Suprapubic skin (tissue), 4 donors: ENCODE data around the gene STARD13. TPM values are rescaled to one million over a fixed set of nuclear protein-coding genes. Genes with fewer than 3 reads are reported as not detected.

ENCODE experiments used
- DNase-seq, 2 donors: peaks; one replicate each; pipeline ENCODE4 v3.0.0-alpha.2; 2019; ENCODE audit warnings: low spot score in 2 of 2
- H3K27ac ChIP-seq: fragments of 200-600 bp; sonication (generic); one replicate; pipeline ENCODE4 v1.5.1; 2019
- H3K27me3 ChIP-seq: fragments of 200-600 bp; sonication (generic); one replicate; pipeline ENCODE4 v1.5.1; 2019
- H3K36me3 ChIP-seq: fragments of 200-600 bp; sonication (generic); one replicate; pipeline ENCODE4 v1.5.1; 2019
- H3K4me1 ChIP-seq: fragments of 200-600 bp; sonication (generic); one replicate; pipeline ENCODE4 v1.5.1; 2019
- H3K4me3 ChIP-seq: fragments of 200-600 bp; sonication (generic); one replicate; pipeline ENCODE4 v1.5.1; 2019; ENCODE audit warnings: mild to moderate bottlenecking
- H3K9me3 ChIP-seq: fragments of 200-600 bp; sonication (generic); one replicate; pipeline ENCODE4 v1.5.1; 2019
- CTCF ChIP-seq, 2 donors: fragments of 200-600 bp in 1 of 2; fragments of 450-650 bp in 1 of 2; sonication (generic) in 1 of 2; IDR thresholded peaks; one replicate each; pipeline ENCODE4 v1.5.1; 2016 to 2019; ENCODE audit warnings: antibody characterized with exemption in 2 of 2, mild to moderate bottlenecking in 1 of 2, moderate library complexity in 1 of 2
- EP300 ChIP-seq: sonication (generic); formaldehyde crosslinking; IDR thresholded peaks from one replicate; pipeline ENCODE4 v1.6.1; 2017; ENCODE audit warnings: antibody characterized with exemption
- POLR2A ChIP-seq, 2 donors: fragments of 450-650 bp; IDR thresholded peaks; one replicate each; pipeline ENCODE4 v1.6.1; 2017; ENCODE audit warnings: antibody characterized with exemption in 2 of 2, mild to moderate bottlenecking in 2 of 2, moderate library complexity in 2 of 2
- POLR2AphosphoS5 ChIP-seq, 3 donors: sonication (generic); formaldehyde crosslinking; IDR thresholded peaks; one replicate each; pipeline ENCODE4 v1.6.1; 2017; ENCODE audit warnings: antibody characterized with exemption in 3 of 3
- WGBS: methylation state at CpG from one replicate; pipeline ENCODE4 v1.1.5; 2018; 5-methylcytosine and 5-hydroxymethylcytosine counted together
- total RNA-seq, 4 donors: library from RNA; depleted of rRNA; stranded (reverse); fragments of >200 nt; gene quantifications; one replicate each; pipeline ENCODE4 v1.1.0, GENCODE V29; 2016

Gene STARD13
- total RNA-seq, 4 donors from 2014 or later, result 7.9 to 31.4 (median 15.9) TPM

DNA sequence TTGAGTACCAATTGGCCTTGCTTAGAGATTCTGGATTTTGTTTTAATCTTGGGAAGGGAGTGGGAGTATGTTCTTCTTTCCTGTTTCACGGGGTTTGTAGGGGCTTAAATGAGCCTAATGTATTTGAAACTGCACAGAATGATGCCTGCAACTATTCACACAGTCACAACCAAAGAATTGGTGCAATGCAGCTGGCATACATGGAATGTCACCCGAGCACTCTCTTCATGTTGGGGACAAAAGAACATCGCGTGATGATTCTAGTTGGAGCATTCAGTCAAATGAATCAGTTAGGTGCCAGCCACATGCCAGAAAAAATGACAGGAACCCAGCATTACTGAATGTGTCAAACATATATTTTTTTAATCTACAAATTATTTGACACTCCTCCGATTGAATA, 22.1 kb downstream of the STARD13 start:
- no peaks in the 10 kb centered on the region for H3K27me3 ChIP-seq
- H3K36me3 ChIP-seq, result no peaks in the 10 kb centered on the region
- DNase-seq, result no peak
- H3K9me3 ChIP-seq, result no peaks in the 10 kb centered on the region
- H3K4me1 ChIP-seq, result peaks cover 44% of the 10 kb centered on the region
- H3K27ac ChIP-seq, result no peak overlapping the region
- H3K4me3 ChIP-seq, result no peak overlapping the region
- 88% methylated on average over 5 of the region's 5 CpGs for WGBS
- TF ChIP-seq CTCF (IDR thresholded peaks at IDR 0.05) (no peak), EP300 (no peak), POLR2A (IDR thresholded peaks at IDR 0.05) (no peak), POLR2AphosphoS5 (IDR thresholded peaks at IDR 0.05) (no peak)

- H3K27ac ChIP-seq, result no peak overlapping the region
- 68% methylated on average over 2 of the region's 2 CpGs for WGBS
- TF ChIP-seq POLR2A (IDR thresholded peaks at IDR 0.05), result no peak
- no peak for TF ChIP-seq CTCF (IDR thresholded peaks at IDR 0.05)
- no peak for TF ChIP-seq EP300
- no peak for TF ChIP-seq POLR2AphosphoS5 (IDR thresholded peaks at IDR 0.05)
- H3K4me3 ChIP-seq, result no peak overlapping the region
- H3K9me3 ChIP-seq, result no peaks in the 10 kb centered on the region
- DNase-seq, result no peak
- peaks cover 47% of the 10 kb centered on the region for H3K4me1 ChIP-seq
- no peaks in the 10 kb centered on the region for H3K36me3 ChIP-seq
- H3K27me3 ChIP-seq, result no peaks in the 10 kb centered on the region
Observed at GRCh38 chr13:33262997-33263396, 22.6 kb downstream of the STARD13 start.

GRCh38 chr13:33262594-33262993, 23.0 kb downstream of the STARD13 start:
- Histone ChIP-seq H3K27me3 (no peaks in the 10 kb centered on the region), H3K4me1 (peaks cover 47% of the 10 kb centered on the region), H3K9me3 (no peaks in the 10 kb centered on the region), H3K27ac (peak overlapping the region; percentile 42), H3K4me3 (no peak overlapping the region), H3K36me3 (no peaks in the 10 kb centered on the region)
- DNase-seq, result no peak
- 75% methylated on average over 2 of the region's 2 CpGs for WGBS
- TF ChIP-seq CTCF (IDR thresholded peaks at IDR 0.05) (no peak), EP300 (no peak), POLR2A (IDR thresholded peaks at IDR 0.05) (no peak), POLR2AphosphoS5 (IDR thresholded peaks at IDR 0.05) (no peak)

DNA sequence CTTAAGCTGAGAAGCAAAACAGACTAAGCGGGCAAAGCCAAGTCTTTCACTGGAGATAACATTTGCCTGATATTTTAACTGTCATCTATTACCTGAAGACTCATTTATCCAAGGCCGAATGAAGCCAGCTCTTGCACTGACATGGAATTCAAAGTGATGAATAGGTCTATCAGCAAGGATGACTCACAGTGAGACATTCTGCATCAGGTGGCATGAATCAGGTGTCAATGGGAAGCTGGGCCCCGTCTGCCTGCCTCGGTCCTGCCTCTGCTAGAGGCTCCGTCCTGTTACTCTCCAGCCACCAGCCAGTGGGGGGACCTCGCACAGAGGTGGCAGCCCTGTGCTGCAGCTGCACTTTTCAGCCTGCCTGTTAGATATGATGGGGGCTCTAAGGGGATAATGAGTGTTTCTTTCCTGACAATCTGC, 23.5 kb downstream of the STARD13 start:
- peaks cover 47% of the 10 kb centered on the region for H3K4me1 ChIP-seq
- 56% methylated on average over 6 of the region's 6 CpGs for WGBS
- no peaks in the 10 kb centered on the region for H3K9me3 ChIP-seq
- TF ChIP-seq EP300, result no peak
- no peak for TF ChIP-seq POLR2A (IDR thresholded peaks at IDR 0.05)
- TF ChIP-seq CTCF (IDR thresholded peaks at IDR 0.05), result no peak
- TF ChIP-seq POLR2AphosphoS5 (IDR thresholded peaks at IDR 0.05), result no peak
- no peaks in the 10 kb centered on the region for H3K36me3 ChIP-seq
- H3K4me3 ChIP-seq, result no peak overlapping the region
- H3K27ac ChIP-seq, result peak overlapping the region; percentile 42
- H3K27me3 ChIP-seq, result no peaks in the 10 kb centered on the region
- DNase-seq, result no peak

DNA sequence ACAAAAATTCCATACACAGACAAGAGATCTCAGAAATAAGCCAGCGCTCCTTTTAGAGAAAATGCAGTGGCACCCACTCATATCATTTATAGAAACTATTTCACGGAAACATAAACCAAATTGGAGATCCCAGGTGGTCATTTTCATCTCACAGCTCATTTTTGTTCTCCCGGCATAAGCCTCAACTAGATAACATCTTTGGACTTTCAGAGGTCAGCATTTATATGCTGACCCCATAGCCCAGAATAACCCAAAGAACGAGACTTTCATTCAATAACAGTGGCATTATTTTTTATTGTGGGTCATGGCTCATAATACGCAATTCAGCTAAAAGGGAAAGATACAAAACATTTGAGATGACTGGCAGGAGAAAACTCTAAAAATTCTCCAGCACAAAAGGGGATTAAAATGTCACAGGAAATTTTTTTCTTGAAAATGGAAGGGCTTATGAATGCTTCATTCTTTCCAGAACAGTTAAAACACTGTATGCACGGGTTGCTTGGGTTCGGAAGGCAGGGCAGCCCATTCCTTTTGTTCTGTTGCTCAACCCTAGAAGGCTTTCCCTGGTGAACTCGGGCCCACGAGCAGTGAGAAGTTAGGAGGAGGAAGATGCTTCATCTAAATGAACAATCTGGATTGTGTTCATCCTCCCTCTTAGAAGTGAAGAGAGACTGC, 24.0 kb downstream of the STARD13 start:
- H3K4me1 ChIP-seq, result peaks cover 47% of the 10 kb centered on the region
- no peaks in the 10 kb centered on the region for H3K27me3 ChIP-seq
- H3K4me3 ChIP-seq, result no peak overlapping the region
- TF ChIP-seq CTCF (IDR thresholded peaks at IDR 0.05) (no peak), POLR2AphosphoS5 (IDR thresholded peaks at IDR 0.05) (no peak), POLR2A (IDR thresholded peaks at IDR 0.05) (no peak), EP300 (no peak)
- no peak overlapping the region for H3K27ac ChIP-seq
- 77% methylated on average over 9 of the region's 9 CpGs for WGBS
- DNase-seq, result no peak
- H3K36me3 ChIP-seq, result no peaks in the 10 kb centered on the region
- no peaks in the 10 kb centered on the region for H3K9me3 ChIP-seq
